Pons (tissue), 1 donor: ENCODE data around the gene PRRC2A.
A peak's percentile ranks its signal among the peaks of the same experiment; 100 is the strongest.

ENCODE experiments used
- DNase-seq: peaks from one replicate; pipeline ENCODE4 v3.0.0-alpha.2; 2016; ENCODE audit warnings: low spot score

Gene PRRC2A

DNA sequence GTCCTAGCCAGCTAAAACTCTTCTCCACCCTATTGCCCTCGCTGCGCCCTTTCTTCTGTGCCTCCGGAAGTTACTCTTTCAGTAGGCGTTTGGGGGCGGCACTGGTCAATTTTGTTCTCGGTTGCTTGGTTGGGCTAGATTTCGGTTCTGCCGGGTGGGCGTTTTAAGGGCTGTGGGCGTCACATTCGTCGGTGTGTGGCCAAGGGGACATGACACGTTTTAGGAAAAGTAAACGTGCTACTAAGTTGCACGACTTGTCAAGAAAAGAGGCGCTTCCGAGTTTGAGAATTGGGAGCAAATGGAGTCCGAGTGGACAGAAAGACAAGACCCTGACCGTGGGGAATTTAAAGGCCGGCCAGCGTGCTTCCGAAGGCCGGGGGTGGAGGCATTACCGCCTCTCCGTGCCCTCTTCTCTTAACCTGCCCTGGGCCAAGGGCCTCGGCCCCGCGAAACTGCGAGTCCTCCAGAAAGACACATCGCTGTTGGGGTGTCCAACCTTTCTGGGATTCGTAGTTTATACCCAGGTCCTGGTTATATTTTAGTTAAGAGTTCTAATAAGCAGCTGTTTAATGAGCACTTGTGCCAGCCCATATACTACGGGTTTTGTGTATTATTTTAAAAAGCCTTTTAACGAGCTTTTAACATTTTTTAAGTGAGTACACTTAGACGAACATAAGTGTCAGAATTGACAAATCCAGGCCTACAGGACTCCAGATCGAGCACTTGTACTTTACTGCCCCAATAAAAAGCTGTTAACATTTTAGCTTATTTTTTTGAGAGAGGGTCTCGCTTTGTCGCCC is 32.6 kb downstream of the PRRC2A start:
- peak; percentile 95 for DNase-seq

DNA sequence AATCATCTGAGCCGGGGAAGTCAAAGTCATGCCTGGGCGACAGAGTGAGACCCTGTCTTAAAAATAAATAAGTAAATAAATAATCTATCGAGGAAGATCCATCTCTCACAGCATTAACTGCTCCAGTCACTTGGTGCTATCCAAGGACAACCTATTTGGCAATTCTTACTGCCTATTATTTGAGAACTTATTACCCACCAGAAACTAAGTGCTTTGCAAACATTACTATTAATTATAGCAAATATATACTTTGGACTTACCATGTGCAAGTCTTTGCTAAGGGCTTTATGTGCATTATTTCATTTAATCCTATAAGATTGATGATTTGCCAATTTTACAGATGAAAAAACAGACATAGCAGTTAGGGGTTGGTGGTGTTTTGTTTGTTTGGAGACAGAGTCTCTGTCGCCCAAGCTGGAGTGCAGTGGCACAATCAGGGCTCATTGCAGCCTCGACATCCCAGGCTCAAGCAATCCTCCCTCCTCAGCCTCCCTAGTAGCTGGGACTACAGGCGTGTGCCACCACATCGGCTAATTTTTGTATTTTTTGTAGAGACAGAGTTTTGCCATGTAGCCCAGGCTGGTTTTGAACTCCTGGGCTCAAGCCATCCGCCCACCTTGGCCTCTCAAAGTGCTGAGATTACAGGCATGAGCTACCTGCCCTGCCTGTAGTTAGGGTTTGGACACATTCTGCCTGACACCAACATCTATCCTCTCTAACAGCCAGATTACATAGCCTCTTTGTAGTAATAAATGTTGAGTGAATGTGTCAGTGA is 34.2 kb downstream of the PRRC2A start:
- no peak for DNase-seq

GRCh38 chr6:31655349-31656237 is 35.1 kb downstream of the PRRC2A start, which contains the start of gene APOM:
Gene APOM (plus strand): TSS chr6:31655894. CDS start chr6:31655967, 73 bp downstream.
- DNase-seq = no peak

DNA sequence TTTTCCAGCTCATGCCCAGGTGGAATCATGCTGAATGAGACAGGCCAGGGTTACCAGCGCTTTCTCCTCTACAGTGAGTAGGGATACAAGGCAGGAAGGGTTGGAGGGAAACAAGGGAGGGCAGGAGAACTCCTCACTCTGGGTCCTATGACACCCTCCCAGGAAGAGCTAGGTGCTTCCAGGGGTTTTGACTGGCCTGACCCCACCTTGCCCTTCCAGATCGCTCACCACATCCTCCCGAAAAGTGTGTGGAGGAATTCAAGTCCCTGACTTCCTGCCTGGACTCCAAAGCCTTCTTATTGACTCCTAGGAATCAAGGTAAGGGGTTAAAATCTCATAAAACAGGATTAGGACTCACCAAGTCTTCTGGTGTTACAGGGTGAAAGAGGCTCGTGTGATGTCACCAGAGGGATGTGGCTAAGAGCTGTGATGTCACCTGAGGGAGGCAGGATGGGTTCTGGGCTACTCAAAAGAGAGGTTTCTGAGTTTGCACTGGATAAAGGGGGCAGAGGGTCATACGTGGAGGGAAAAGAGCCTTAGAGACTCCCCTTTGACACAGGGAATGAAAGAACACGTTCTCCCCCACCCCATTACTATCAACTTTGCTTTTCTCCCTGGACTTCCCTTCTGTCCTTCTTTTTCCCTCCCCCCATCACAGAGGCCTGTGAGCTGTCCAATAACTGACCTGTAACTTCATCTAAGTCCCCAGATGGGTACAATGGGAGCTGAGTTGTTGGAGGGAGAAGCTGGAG is 37.1 kb downstream of the PRRC2A start:
- DNase-seq = no peak

DNA sequence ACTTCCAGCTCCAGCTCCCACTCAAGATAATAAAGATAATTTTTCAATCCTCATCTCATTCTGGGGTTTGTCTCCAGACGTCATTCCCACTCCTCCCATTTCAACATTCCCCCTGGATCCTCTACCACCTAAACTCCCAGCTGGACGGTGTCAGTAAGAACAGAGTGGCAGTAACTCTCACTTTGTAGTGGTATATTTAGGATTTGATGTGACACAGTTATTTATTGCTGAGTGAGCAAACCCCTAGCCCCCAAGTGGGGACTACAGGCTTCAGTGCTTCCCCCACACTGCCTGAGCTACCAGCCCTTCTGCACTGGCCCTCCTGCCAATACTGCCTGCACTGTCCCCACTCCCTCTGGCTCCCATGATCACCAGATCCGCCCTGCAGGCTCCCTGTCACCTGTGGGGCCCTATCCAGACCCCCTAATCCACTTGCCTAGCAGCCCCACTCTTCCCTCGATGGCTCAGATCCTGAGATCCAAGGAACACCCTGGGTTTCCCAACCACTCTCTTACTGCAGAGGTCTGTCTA is 37.7 kb downstream of the PRRC2A start:
- no peak for DNase-seq

- DNase-seq = no peak
Observed at GRCh38 chr6:31658983-31659648, 38.6 kb downstream of the PRRC2A start.

DNA sequence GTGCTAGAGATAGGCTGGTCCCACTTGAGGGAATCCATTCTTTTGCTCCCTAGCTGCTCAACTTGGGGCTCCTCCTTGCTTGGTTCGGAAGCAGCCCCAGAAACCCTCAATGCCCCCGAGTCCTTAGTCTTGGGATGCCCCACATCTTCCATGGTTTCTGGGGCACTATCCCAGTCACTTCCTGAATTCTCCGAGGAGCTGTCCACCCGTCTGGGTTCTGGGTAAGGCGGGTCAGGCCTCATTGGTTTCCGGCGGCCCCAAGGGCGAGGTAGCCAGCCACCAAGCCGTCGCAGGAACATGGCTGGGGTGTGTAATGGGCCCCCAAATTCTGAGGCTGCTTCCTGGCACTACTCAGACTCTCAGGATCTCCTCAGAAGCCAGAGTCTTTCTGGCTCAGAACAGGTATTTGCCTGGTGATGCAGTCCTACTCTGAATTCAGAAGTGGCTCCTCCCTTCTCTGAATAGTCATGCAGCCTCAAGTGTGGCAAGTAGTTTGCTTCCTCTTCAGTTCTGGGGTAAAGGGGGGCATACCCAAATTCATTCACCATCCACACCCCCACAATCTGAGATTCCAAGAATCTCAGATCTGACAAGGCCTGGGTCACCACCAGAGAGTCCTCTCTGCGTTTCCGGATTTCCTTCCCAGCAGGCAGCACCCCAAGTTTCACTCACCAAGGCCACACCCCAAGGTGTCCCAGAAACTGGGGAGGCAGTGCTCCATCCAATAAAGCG is 39.3 kb downstream of the PRRC2A start:
- peak; percentile 22 for DNase-seq

- peak; percentile 66 for DNase-seq
Observed at GRCh38 chr6:31660381-31661261, 40.1 kb downstream of the PRRC2A start, which contains the start of gene C6orf47. Gene C6orf47 (minus strand): TSS chr6:31660778. CDS start chr6:31659947, 831 bp downstream.

DNA sequence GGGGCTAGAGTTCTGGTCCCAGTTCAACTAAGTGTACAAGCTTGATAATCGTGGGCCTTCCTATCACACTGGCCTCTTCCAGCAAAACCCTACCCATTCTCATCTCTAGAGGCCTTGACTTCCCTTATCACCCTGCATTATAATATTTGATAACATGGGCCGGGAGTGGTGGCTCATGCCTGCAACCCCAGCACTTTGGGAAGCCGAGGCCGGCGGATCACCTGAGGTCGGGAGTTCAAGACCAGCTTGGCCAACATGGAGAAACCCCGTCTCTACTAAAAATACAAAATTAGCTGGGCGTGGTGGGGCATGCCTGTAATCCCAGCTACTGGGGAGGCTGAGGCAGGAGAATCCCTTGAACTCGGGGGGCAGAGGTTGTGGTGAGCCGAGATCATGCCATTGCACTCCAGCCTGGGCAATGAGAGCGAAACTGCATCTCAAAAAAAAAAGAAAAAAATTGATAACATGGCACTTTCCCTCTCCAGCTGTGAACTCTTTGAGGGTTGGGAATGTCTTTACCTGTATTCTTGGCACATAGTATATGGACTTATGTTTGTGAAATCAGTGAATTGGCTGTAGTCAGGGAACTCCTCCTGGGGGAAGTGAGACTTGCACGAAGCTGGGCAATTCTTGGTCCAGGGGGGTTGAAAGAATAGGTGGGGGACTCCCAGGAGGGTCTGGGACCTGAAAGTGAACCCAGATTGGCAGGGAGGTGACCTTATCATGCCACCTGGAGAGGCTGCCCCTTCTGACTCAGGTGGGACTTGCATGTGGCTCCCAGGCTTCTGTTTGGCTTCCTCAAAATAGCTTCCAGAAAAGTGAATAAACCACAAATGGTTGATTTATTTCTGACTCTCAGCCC is 41.0 kb downstream of the PRRC2A start:
- DNase-seq = no peak

DNA sequence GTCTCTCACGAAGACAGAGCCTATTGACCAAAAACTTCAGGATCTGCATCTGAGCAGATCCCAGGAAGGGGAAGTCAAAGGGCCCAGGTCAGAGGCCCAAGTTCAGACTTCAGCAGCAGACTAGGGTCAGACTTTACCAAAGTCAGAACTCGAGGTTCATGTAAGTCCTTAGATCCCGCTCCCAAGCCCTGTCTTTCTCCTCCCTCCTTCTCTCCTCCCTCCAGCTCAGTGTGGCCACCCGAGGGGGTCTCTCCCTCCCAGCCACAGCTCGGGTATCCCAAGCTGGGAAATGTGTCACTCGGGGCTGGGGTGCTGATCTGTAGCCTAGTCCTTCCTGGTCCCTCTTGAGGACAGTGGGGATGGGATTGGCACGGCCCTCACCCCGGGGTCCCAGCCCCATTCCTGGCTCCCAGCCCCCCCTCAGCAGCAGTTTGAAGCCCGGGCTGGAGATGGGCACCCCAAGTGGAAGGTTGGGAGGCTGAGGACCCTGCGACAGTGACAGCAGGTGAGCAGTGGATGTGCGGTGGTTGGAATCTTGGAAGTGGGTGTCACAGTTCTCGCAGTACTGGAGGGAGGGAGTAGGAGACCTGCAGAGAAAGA is 41.7 kb downstream of the PRRC2A start:
- no peak for DNase-seq

DNA sequence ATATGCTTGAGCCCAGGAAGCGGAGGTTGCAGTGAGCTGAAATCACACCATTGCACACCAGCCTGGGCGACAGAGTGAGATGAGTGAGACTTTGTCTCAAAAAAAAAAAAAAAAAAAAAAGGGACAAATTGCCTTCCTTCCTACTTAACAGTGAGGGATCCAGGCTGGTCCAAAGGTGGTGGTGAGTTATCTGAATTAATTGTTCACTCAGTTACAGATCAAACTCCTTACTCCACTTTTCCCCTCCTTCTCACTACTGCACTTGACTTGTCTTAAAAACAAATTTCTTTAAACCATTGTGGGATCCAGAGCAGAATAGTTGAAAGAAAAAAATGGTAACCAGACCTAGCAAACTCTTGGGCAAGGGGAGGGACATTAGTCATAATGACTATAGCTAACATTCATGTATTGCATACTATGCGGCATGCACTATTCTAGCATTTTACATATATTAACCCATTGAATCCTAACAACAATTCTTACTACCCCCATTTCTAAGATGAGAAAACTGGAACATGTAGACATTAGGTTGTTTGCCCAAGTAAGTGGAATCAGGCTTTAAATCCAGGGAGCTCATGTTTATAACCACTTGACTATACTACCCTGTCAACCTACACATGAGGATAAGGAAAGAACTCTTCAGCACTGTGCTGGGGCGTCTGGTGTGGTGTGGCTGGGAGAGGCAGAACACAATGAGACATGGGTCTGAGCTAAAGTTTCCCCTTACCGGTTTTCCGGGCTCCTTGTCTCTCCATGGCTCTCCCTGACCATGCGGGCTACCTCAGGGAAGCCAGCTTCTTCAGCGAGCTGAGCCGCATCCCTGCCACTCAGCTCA is 42.8 kb downstream of the PRRC2A start:
- DNase-seq = no peak

GRCh38 chr6:31663961-31664789 is 43.7 kb downstream of the PRRC2A start:
- no peak for DNase-seq

- peak; percentile 97 for DNase-seq
Observed at GRCh38 chr6:31664790-31665500, 44.4 kb downstream of the PRRC2A start, which contains the start of gene GPANK1. Gene GPANK1 (minus strand): TSS chr6:31664997. CDS start chr6:31664478, 519 bp downstream.

DNA sequence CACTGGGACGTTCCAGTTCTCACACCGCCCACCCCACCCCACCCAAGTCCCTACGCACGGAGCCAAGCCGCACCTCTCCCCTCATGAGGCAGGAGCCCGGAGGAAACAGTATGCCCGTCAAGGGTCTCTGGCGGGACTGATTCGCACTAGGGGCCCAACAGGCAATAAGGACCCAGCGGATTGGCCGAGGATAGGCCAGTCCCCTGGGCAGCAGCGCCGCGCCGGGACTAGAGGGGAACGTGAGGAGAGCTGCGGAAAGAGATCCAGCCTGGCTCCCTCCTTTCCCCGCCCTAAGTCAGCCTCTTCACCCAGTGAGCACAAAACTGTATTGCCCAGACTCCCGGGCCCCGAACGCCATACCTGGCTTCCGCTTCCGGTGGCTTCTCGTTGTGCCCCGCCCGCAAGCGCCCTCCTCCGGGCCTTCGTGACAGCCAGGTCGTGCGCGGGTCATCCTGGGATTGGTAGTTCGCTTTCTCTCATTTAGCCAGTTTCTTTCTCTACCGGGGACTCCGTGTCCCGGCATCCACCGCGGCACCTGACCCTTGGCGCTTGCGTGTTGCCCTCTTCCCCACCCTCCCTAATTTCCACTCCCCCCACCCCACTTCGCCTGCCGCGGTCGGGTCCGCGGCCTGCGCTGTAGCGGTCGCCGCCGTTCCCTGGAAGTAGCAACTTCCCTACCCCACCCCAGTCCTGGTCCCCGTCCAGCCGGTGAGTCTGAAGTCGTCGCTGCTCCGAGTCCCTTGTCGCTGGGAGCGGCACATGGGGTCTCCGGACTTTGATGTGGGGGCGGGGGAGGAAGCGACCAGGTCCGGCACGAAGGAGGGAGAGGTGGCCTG is 45.2 kb downstream of the PRRC2A start, which contains the start of gene CSNK2B:
Gene CSNK2B, plus strand, starts transcription at position 580 of the 836 bp plus-strand sequence. CDS start 752 bp downstream, outside the sequence.
- DNase-seq = peak; percentile 98
